Hepatocyte (in vitro differentiated cells): Measurements from ENCODE around the gene PRCD. TPM values are rescaled to one million over a fixed set of nuclear protein-coding genes. Genes with fewer than 3 reads are reported as not detected.

ENCODE experiments used
- DNase-seq: peaks from one replicate; pipeline ENCODE4 v3.0.0-alpha.2; 2016; ENCODE audit warnings: low spot score
- H2AFZ ChIP-seq: fragments of 200-600 bp; sonication (generic); 2 replicates; pipeline ENCODE4 v1.6.0; 2016; ENCODE audit warnings: antibody characterized with exemption, mild to moderate bottlenecking
- H3K27ac ChIP-seq: fragments of 200-600 bp; sonication (generic); 2 replicates; pipeline ENCODE4 v1.5.1; 2016; ENCODE audit warnings: mild to moderate bottlenecking
- H3K27me3 ChIP-seq: fragments of 200-600 bp; sonication (generic); 2 replicates; pipeline ENCODE4 v1.6.1; 2016
- H3K36me3 ChIP-seq: fragments of 200-600 bp; sonication (generic); replicated peaks from 2 replicates; pipeline ENCODE4 v1.5.1; 2016; ENCODE audit warnings: low read depth; ENCODE audit not compliant: insufficient read depth
- H3K4me1 ChIP-seq: fragments of 200-600 bp; sonication (generic); 2 replicates; pipeline ENCODE4 v1.5.1; 2016; ENCODE audit warnings: mild to moderate bottlenecking, moderate library complexity; ENCODE audit not compliant: insufficient read depth
- H3K4me2 ChIP-seq: fragments of 200-600 bp; sonication (generic); 2 replicates; pipeline ENCODE4 v1.6.0; 2016
- H3K4me3 ChIP-seq: fragments of 200-600 bp; sonication (generic); 2 replicates; pipeline ENCODE4 v1.5.1; 2016; ENCODE audit warnings: mild to moderate bottlenecking
- H3K79me2 ChIP-seq: fragments of 200-600 bp; sonication (generic); 2 replicates; pipeline ENCODE4 v1.6.0; 2017; ENCODE audit warnings: mild to moderate bottlenecking
- H3K9me2 ChIP-seq: fragments of 200-600 bp; sonication (generic); replicated peaks from 2 replicates; pipeline ENCODE4 v1.6.0; 2017; ENCODE audit warnings: mild to moderate bottlenecking; ENCODE audit not compliant: insufficient read depth
- H3K9me3 ChIP-seq: fragments of 200-600 bp; sonication (generic); 2 replicates; pipeline ENCODE4 v1.5.1; 2016; ENCODE audit warnings: low read depth, mild to moderate bottlenecking
- H4K20me1 ChIP-seq: fragments of 200-600 bp; sonication (generic); 2 replicates; pipeline ENCODE4 v1.6.0; 2016; ENCODE audit warnings: mild to moderate bottlenecking; ENCODE audit not compliant: insufficient read depth, poor library complexity, severe bottlenecking
- EZH2 ChIP-seq: fragments of 200-600 bp; sonication (generic); IDR thresholded peaks from 2 replicates; pipeline ENCODE4 v1.6.1; 2016; ENCODE audit warnings: antibody characterized with exemption, mild to moderate bottlenecking, borderline replicate concordance
- EZH2phosphoT487 ChIP-seq: fragments of 200-600 bp; sonication (generic); IDR thresholded peaks from one replicate; pipeline ENCODE4 v1.6.1; 2018; ENCODE audit warnings: antibody characterized with exemption, mild to moderate bottlenecking, low read depth, moderate library complexity; ENCODE audit not compliant: unreplicated experiment, severe bottlenecking
- WGBS: methylation state at CpG from one replicate; pipeline ENCODE4 v1.1.6; 2016; ENCODE audit warnings: low lambda C conversion rate; ENCODE audit errors: missing lambda C conversion rate; 5-methylcytosine and 5-hydroxymethylcytosine counted together
- polyA plus RNA-seq: library from polyadenylated mRNA; unstranded; fragments of >200 nt; fragmentation: Nextera tagmentation; extraction: Ambion mirVana; gene quantifications from 2 replicates; pipeline ENCODE4 v1.2.1, GENCODE V29; 2016
- total RNA-seq: library from RNA; depleted of rRNA; stranded (reverse); fragments of >200 nt; gene quantifications from 2 replicates; pipeline ENCODE4 v1.2.3, GENCODE V29; 2014
- TF ChIP-seq, protein P1 (sequence below): fragments of 200-600 bp; sonication (generic); IDR thresholded peaks from 2 replicates; pipeline ENCODE4 v1.5.1; 2016; ENCODE audit warnings: antibody characterized with exemption, mild to moderate bottlenecking; ENCODE audit not compliant: poor library complexity

PRCD gene
- total and polyA plus RNA-seq, 2 experiments from 2014 or later: 2.0 to 10.2 TPM

GRCh38 chr17:76565728-76566612 is 26.1 kb downstream of the PRCD start:
- Histone ChIP-seq H3K27me3 (no peaks in the 10 kb centered on the region), H3K4me1 (peaks cover 14% of the 10 kb centered on the region), H3K9me2 (no peaks in the 10 kb centered on the region), H3K4me2 (no peak overlapping the region), H3K4me3 (no peak overlapping the region), H4K20me1 (peaks cover 20% of the 10 kb centered on the region), H3K9me3 (no peaks in the 10 kb centered on the region), H3K27ac (peak overlapping the region; percentile 81), H2AFZ (no peak overlapping the region), H3K36me3 (no peaks in the 10 kb centered on the region), H3K79me2 (peaks cover 20% of the 10 kb centered on the region)
- no peak for DNase-seq
- no peak for TF ChIP-seq EZH2phosphoT487
- TF ChIP-seq, protein P1, sequence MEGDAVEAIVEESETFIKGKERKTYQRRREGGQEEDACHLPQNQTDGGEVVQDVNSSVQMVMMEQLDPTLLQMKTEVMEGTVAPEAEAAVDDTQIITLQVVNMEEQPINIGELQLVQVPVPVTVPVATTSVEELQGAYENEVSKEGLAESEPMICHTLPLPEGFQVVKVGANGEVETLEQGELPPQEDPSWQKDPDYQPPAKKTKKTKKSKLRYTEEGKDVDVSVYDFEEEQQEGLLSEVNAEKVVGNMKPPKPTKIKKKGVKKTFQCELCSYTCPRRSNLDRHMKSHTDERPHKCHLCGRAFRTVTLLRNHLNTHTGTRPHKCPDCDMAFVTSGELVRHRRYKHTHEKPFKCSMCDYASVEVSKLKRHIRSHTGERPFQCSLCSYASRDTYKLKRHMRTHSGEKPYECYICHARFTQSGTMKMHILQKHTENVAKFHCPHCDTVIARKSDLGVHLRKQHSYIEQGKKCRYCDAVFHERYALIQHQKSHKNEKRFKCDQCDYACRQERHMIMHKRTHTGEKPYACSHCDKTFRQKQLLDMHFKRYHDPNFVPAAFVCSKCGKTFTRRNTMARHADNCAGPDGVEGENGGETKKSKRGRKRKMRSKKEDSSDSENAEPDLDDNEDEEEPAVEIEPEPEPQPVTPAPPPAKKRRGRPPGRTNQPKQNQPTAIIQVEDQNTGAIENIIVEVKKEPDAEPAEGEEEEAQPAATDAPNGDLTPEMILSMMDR: no peak
- no peak for TF ChIP-seq EZH2
- 93% methylated on average over 14 of the region's 14 CpGs for WGBS

DNA sequence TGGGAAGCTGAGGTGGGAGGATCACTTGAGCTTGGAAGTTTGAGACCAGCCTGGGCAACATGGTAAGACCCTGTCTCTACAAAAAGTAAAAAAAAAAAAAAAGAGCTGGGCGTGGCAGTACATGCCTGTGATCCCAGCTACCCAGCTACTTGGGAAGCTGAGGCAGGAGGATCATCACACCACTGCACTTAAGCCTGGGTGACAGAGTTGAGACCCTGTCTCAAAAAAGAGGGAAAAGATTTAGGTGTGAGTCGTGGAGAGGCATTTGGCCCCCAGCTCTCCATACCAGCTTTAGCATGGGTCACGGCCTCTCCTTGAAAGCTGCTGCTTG is 26.7 kb downstream of the PRCD start:
- Histone ChIP-seq H3K4me2 (no peak overlapping the region), H3K27ac (peak overlapping the region; percentile 81), H3K36me3 (no peaks in the 10 kb centered on the region), H4K20me1 (peaks cover 14% of the 10 kb centered on the region), H3K9me3 (no peaks in the 10 kb centered on the region), H3K4me1 (peaks cover 9% of the 10 kb centered on the region), H3K9me2 (no peaks in the 10 kb centered on the region), H3K27me3 (no peaks in the 10 kb centered on the region), H3K79me2 (peaks cover 14% of the 10 kb centered on the region), H2AFZ (no peak overlapping the region), H3K4me3 (no peak overlapping the region)
- TF ChIP-seq EZH2phosphoT487: no peak
- 81% methylated on average over 3 of the region's 3 CpGs for WGBS
- no peak for DNase-seq

- H3K27me3 ChIP-seq: no peaks in the 10 kb centered on the region
- WGBS: 88% methylated on average over 5 of the region's 5 CpGs
Measured at GRCh38 chr17:76566988-76567431, 27.2 kb downstream of the PRCD start.

More at GRCh38 chr17:76566988-76567431, 27.2 kb downstream of the PRCD start:
- H3K4me3 ChIP-seq: no peak overlapping the region
- DNase-seq: no peak
- H3K9me2 ChIP-seq: no peaks in the 10 kb centered on the region
- peaks cover 9% of the 10 kb centered on the region for H3K79me2 ChIP-seq
- H4K20me1 ChIP-seq: peaks cover 9% of the 10 kb centered on the region
- H3K36me3 ChIP-seq: no peaks in the 10 kb centered on the region
- H3K9me3 ChIP-seq: no peaks in the 10 kb centered on the region
- no peak overlapping the region for H2AFZ ChIP-seq
- TF ChIP-seq, protein P1: no peak
- TF ChIP-seq EZH2: no peak
- no peak for TF ChIP-seq EZH2phosphoT487
- H3K4me2 ChIP-seq: no peak overlapping the region
- H3K27ac ChIP-seq: peak overlapping the region; percentile 81
- peaks cover 9% of the 10 kb centered on the region for H3K4me1 ChIP-seq
